ENCODE results near the gene ELN.
A peak's percentile ranks its signal among the peaks of the same experiment; 100 is the strongest.

ELN gene

DNA sequence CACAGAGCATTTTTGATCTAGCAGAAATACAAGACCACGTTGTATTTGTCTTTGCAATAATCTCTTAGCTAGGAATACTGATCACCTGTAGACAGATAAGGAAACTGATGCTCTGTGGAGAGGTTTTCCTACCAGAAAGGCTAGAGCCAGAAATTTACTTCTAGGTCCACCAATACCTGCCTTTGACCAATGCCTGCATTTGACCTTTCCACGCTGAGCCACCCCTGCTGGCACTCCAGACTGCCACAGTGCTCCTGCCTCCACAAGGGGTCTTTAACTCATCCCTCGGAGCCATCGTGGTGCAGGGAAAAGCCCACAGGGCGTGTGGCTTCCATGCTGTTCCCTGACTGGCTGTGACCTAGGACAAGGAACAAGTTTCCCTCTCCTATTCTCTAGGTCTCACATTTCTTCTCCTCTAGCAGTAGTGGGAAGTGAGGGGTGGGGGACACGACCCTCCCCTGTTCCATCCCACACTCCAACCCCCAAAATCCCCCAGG, 1.5 kb upstream of the ELN start:
- DNase-seq: no peak

- peak; percentile 75 for DNase-seq
These were observed 880 bp upstream of the ELN start for GRCh38 chr7:74026903-74027682.

DNA sequence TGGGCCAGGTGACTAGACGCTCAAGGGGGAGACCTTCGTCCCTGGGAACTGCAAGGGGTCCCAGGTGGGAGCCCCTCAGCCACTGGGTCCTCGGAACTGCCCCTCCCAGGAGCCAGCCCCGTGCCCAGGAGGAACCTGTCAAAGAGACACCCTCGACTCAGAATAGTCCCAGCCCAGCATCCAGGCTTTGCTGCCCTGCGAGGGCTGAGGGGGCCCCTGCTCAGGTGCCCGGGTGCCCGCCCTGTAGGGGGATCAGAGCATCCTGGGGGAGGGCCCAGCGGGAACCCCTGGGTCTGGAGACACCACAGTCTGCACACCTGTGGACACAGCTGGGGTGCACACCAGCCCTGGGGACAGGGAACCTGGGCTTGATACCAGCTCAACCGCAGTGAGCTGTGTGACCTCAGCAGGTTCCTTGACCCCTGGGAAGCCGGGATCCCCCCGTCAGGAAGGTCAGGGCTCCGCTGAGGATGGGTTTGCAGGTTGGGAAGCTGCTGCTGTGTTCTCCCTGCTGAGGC, 407 bp downstream of the ELN start:
- no peak for DNase-seq

DNA sequence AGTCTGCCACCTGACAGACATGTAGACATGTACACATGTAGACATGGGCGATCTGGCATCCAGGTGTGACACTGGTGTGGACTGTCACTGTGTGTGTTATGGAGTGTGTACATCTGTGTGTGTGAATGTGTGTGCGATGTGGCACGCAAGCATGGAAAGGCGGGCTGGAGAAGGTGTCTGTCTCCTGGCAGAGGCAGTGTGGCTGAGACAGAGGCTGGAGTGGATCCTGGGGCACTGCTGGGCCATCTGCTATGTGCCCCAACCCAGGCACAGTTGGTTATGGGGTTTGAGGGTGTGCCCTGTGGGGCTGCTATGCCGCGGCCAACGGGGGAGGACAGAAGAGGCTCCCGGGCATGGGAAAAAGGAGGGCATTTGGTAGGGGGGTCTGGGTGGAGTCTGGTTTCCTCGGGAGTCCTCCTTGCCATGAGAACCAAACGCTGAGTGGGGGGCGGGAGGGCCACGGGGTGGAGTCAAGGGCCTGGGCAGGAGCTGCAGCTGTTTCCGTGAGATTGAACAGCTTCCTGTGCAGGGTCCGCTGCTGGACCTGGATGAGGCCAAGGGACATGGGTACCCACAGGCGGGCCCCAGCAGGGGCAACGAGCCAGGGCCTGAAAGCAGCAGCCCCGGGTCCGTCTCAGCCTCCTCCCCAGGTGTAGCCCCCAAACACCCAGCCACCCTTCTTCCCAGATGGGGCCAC, 1.3 kb downstream of the ELN start:
- no peak for DNase-seq

DNA sequence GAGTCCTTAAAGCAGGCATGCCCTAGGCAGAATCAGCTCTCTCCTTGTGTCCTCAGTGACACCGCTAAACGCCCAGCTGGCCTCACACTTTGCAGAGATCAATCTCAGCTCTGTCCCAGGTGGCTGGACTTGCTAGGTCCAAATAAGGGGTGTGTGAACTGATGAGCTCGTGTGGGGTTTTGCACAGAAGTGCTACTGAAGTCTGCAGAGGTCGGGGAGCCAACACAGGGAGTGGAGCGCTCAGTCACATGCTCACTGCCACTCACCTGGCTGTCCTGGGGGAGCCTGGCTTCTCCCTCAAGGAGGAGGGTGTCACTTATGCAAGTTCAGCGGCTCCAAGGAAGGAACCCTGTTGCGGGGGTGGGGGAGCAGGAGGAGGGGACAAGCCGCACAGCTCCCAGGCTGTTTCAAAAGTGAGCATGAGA, 2.0 kb downstream of the ELN start:
- no peak for DNase-seq

GRCh38 chr7:74030861-74031260, 2.9 kb downstream of the ELN start:
- no peak for DNase-seq

- no peak for DNase-seq
These were observed 3.6 kb downstream of the ELN start for GRCh38 chr7:74031403-74032190.

- no peak for DNase-seq
These were observed 4.2 kb downstream of the ELN start for GRCh38 chr7:74032191-74032490.

DNA sequence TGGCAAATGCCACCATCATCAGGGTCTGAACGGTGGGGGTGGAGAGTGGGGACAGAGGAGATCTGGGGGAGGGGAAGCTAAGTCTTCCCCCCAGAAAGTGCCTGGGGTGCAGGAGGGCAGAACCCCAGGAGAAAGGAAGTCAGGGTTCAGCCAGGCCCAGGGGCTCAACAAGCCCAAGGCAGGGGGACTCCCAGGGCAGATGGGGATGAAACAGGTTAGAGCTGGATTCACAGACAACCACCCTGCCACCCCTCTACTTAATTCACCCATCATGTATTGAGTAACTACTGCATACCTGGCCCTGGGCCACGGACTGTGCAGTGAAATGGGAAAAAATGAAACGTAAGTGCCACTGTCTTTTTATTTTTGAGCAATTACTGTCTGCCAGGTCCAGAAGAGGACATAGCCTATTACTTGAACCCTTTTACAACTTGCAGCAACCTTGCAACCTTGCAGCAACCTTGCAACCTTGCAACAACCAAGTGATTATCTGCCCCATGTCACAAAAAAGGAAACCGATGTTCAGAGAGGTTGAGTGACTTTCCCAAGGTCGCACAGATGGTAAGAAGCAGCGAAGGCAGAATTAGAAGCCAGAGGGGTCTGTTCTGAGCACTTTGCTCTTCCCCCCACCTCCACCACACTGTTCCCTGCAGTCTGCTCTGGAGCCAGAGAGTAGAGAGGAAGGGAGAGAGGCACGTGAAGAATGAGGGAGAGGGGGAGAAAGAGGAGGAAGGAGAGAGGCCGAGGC, 4.8 kb downstream of the ELN start:
- DNase-seq: no peak

- DNase-seq: no peak
These were observed 5.7 kb downstream of the ELN start for GRCh38 chr7:74033372-74034311.

- no peak for DNase-seq
These were observed 9.6 kb downstream of the ELN start for GRCh38 chr7:74037609-74038008.

GRCh38 chr7:74038194-74038961, 10.4 kb downstream of the ELN start:
- no peak for DNase-seq

- no peak for DNase-seq
These were observed 11.4 kb downstream of the ELN start for GRCh38 chr7:74039337-74039736.

- no peak for DNase-seq
These were observed 12.3 kb downstream of the ELN start for GRCh38 chr7:74040101-74040790.

DNA sequence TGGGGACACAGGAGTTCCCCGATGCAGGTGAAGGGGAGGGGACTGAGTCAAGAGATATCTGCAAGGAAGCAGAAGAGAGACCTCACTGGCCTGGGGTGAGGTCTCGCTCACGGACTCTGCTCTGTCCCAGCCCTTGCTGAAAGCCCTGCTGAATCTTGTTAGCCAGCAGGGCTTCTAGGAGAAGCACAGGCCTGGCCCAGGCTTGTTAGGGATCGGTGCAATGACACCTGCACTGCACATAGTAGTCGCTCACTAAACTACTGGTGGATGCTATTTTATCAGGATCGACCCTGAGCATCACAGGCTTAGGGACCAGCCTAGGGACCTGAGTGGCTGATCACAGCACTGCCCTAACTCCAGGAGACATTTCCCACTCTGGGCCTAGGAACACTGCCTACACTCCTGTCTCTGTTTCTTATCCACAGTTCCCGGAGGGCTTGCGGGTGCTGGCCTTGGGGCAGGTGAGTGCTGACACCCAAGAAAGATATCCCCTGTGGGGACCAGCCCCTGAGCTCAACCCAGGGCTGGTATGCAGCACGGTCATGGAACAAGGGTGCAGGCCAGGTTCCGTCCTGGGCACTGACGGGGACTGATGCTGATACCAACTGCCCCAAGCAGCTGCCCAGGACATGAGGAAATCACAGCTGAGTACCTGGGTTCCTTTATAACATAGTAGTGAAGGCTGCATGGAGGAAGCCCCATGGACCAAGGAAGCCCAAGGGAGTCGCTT, 13.0 kb downstream of the ELN start:
- no peak for DNase-seq

DNA sequence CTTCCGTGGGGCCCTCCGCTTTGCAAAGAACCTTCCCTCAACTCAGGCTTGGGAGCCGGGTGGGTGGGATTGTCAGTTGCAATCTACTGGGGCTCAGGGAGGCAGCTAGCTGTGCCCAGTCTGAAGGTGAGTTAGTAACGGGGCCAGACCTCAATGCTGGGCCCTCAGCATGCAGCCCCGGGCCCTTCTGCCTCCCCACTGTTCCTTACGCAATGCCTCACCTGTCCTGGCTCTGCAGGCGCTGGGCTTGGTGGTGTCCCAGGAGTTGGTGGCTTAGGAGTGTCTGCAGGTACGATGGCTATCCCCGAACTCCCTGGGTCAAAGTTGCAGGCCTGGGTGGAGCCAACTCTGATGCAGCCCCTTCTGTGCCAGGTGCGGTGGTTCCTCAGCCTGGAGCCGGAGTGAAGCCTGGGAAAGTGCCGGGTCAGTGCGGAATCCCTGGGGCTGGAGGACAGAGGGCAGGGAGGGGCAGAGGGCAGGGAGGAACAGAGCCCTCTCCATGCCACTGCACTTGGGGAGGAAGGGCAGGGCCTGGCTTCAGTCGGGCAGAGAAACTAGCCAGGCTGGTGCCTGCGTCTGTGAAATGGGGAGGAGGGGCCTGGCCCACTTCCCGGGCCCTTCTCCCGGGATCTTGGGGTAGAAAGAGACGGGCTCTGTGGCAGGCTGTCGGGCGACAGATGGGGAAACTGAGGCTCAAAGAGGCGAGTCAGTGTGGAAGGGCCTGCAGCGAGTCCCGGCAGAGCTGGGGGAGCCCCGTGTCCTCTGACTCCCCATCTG, 15.0 kb downstream of the ELN start:
- no peak for DNase-seq

DNA sequence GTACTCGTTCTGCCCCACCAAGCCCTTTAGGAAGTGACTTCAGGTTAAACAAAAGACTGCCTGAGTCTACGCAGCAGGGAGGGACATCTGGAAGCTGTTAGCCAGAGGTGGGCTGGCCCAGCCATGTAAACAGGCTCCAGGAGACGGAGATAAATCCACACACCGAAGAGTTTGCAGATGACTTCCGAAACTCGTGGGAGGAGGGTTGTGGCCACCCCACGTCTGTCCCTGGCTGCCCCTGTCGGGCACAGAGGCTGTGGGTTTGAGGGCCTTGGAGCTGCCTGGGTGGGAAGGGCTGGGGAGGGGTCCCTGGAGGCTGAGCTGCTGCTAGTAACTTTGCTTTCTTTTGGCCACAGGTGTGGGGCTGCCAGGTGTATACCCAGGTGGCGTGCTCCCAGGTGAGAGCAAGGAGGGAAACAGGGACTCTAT, 15.6 kb downstream of the ELN start:
- DNase-seq: no peak

All from 8988T (cell line).